ENCODE results near the gene CHMP2A. TPM values are rescaled to one million over a fixed set of nuclear protein-coding genes. Genes with fewer than 3 reads are reported as not detected.

The CHMP2A gene
- total RNA-seq, 1 donor from 2014 or later = 105 TPM

DNA sequence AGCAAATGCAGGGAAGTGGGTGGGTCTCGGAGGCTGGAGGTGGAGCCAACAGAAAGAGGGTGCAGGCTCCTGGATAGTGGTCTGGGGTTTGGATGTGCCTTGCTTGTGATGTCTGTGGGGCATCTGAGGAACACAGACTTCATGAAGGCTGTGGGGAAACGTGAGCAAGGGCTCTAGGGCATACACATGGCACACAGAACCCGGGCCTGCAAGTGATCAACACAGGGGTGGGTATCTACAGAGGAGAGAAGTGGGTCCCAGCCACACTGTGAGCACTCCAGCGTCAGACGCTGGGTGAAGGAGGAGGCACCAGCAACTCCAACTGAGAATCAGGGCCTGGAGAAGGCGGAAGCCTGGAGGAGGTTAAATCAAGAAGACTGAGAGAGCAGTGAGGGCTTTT is 8.9 kb upstream of the CHMP2A start:
- H3K27ac Mint-ChIP-seq = peak overlapping the region; percentile 26
- intact Hi-C loops (cut with micrococcal nuclease) = no loop called here
- peaks cover 33% of the 10 kb centered on the region for H3K4me1 Mint-ChIP-seq (ENCODE audit: low read depth)
- H3K9me3 Mint-ChIP-seq = no peaks in the 10 kb centered on the region
- H3K27me3 Mint-ChIP-seq (ENCODE audit: low read depth) = no peaks in the 10 kb centered on the region
- H3K4me3 Mint-ChIP-seq (ENCODE audit: low read depth) = peak overlapping the region; percentile 34
- DNase-seq (ENCODE audit: low spot score) = no peak
- H3K36me3 Mint-ChIP-seq (ENCODE audit: low read depth) = peaks cover 19% of the 10 kb centered on the region

DNA sequence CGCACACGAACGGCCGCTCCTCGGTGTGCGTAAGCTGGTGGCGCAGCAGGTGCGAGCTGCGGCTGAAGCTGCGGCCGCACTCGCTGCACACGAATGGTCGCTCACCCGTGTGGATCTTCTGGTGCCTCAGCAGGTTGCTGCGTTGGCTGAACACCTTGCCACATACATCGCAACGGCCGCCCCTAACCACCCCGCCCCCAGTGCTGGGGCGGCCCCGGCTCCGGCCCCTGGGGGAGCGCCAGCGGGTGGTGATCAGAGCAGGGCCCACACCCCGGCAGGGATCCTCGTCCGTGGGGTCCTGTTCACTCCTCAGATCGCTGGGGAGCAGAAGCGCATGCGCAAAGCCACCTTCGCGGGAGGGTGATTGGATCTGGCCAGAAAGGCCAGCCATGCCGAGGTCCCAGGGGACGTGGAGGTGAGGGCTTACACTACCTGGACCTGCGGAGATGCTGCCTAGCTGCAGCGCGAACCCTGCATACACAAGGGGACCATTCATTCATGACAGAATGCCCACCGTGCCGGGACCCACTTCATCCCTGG is 8.2 kb upstream of the CHMP2A start:
- H3K27ac Mint-ChIP-seq = peak overlapping the region; percentile 72
- peaks cover 16% of the 10 kb centered on the region for H3K36me3 Mint-ChIP-seq (ENCODE audit: low read depth)
- H3K4me3 Mint-ChIP-seq (ENCODE audit: low read depth) = peak overlapping the region; percentile 79
- H3K9me3 Mint-ChIP-seq = no peaks in the 10 kb centered on the region
- no peaks in the 10 kb centered on the region for H3K27me3 Mint-ChIP-seq (ENCODE audit: low read depth)
- no peak for DNase-seq (ENCODE audit: low spot score)
- H3K4me1 Mint-ChIP-seq (ENCODE audit: low read depth) = peaks cover 31% of the 10 kb centered on the region
- intact Hi-C loops (cut with micrococcal nuclease) = no loop called here

DNA sequence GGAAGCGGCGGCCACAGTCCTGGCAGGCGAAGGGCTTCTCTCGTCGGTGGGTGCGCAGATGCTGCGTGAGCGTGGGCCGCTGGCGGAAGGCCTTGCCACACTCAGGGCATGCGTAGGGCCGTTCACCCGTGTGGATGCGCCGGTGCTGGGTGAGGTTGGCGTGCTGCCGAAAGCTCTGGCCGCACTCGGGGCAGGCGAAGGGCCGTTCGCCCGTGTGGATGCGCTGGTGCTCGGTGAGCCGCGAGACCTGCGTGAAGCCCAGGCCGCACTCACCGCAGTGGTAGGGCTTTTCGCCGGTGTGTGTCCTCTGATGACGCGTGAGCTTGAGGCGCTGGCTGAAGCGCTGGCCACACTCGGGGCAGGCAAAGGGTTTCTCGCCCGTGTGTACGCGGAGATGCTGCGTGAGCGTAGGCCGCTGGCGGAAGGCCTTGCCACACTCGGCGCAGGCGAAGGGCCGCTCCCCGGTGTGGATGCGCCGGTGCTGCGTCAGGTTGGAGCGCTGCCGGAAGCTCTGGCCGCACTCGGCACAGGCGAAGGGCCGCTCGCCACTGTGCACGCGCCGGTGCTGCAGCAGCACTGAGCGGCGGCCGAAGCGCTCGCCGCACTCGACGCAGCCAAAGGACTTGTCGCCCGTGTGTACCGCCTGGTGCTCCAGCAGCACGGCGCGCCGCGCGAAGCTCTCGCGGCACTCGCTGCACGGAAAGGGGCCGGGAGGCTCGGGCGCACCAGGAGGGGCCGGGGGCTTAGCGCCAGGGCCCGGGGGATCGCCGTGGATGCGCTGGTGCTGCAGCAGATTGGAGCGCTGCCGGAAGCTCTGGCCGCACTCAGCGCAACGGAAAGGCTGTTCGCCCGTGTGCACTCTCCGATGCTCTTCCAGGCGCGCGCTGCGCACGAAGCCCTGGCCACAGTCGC is 7.5 kb upstream of the CHMP2A start:
- H3K9me3 Mint-ChIP-seq = no peaks in the 10 kb centered on the region
- intact Hi-C loops (cut with micrococcal nuclease) = no loop called here
- H3K36me3 Mint-ChIP-seq (ENCODE audit: low read depth) = peaks cover 21% of the 10 kb centered on the region
- peak overlapping the region; percentile 79 for H3K4me3 Mint-ChIP-seq (ENCODE audit: low read depth)
- H3K27me3 Mint-ChIP-seq (ENCODE audit: low read depth) = no peaks in the 10 kb centered on the region
- peaks cover 29% of the 10 kb centered on the region for H3K4me1 Mint-ChIP-seq (ENCODE audit: low read depth)
- DNase-seq (ENCODE audit: low spot score) = peak; percentile 46
- H3K27ac Mint-ChIP-seq = peak overlapping the region; percentile 72

DNA sequence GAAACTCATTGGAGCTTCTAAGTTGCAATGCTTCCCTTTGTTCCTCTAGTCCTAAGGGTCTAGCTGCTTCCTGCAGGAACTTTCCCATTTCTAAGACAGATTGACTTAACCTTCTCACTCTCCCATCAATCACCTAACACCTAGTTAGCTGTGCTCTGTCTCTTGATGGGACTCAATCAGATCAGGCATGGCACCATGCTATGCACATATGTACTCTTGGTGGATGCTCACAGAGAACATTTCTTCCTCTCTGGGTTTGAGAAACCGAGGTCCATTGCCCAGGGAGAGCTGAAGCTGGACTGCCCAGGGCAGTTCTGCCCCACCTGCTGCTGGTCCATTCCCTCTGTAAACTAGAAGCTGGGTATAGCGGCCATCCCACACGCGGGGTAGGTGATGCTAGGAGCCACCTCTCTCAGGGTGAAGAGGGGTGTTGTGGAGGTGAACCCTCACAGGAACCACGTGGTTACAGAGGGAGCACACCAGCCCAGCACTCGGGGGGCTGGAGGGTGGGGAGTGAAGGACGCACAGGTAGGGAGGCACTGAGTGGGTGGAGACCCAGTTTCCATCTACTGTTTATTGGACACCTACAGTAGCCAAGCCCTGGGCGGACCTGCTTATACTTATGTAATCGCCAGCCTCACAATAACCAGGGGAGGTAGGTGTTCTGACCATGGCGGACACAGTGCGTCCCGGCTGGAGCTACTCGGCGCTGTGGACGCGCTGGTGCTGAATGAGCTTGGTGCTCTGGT is 6.6 kb upstream of the CHMP2A start:
- Mint-ChIP-seq H3K27ac (peak overlapping the region; percentile 49), H3K4me3 (ENCODE audit: low read depth) (peak overlapping the region; percentile 79), H3K27me3 (ENCODE audit: low read depth) (no peaks in the 10 kb centered on the region), H3K9me3 (no peaks in the 10 kb centered on the region), H3K4me1 (ENCODE audit: low read depth) (peaks cover 36% of the 10 kb centered on the region), H3K36me3 (ENCODE audit: low read depth) (peaks cover 29% of the 10 kb centered on the region)
- no peak for DNase-seq (ENCODE audit: low spot score)
- intact Hi-C loops (cut with micrococcal nuclease) = no loop called here

DNA sequence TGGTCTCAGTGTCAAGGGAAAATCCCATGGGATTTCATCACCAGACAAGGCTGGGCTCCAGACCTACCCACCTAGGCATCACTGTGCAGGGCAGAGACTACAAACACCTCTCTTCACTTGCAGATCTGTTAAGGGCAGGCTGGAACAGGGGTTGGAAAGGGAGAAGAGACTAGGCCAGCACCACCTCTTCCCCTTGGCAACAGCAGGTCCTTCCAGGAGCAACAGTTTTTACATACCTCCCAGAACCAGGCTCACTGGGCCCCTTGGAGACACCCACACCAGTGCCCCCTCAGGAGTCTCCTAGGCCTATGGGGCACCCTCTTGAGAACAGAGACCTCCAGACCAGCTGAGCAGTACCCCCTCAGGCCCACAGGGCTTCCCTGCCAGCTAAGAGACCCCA is 6.0 kb upstream of the CHMP2A start:
- Mint-ChIP-seq H3K27me3 (ENCODE audit: low read depth) (no peaks in the 10 kb centered on the region), H3K9me3 (no peaks in the 10 kb centered on the region), H3K27ac (peak overlapping the region; percentile 99), H3K4me3 (ENCODE audit: low read depth) (peak overlapping the region; percentile 94), H3K36me3 (ENCODE audit: low read depth) (peaks cover 32% of the 10 kb centered on the region), H3K4me1 (ENCODE audit: low read depth) (peaks cover 42% of the 10 kb centered on the region)
- intact Hi-C loops (cut with micrococcal nuclease) = no loop called here
- no peak for DNase-seq (ENCODE audit: low spot score)

DNA sequence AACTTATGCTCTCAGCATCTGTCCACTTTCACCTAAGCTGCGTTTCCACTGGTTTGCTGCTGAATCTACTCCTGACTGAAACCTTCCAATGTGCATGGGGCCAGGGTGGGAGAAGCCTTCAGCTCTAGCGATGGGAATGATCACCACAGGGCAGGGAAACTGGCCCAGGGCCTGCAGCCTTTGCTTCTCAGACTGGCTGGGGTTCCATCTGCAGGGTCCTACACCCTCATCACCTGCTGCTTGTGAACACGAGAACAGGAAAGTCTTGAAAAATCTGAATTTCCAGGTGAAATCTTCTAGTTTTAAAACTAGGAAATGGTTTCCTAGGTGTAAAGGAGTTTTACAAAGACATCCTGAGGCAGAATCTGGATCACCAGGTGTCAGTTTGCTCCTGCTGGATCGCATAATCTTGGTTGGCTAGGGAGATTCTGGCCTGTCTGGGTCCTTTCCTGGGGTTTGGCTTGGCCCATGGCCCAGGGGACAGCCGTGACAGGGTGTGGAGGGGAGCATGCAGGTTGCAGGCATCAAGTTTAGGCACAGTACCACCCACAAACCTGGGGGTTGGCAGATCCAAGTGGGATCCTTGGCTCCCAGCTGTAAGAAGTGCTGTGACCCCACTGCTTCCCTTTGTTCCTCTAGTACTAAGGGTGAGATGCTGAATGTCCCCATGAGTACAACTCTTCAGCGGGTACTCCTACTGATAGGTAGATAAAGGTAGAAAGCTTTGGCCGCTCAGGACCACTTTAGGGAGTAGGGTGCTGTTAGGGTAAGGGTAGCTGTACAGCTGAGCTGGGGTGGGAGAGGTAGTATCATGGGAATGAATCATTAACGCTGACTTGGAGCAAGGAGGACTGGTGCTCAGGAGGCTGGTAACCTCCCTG is 5.3 kb upstream of the CHMP2A start:
- intact Hi-C loops (cut with micrococcal nuclease) = no loop called here
- no peak for DNase-seq (ENCODE audit: low spot score)
- peaks cover 39% of the 10 kb centered on the region for H3K36me3 Mint-ChIP-seq (ENCODE audit: low read depth)
- peak overlapping the region; percentile 99 for H3K27ac Mint-ChIP-seq
- H3K4me3 Mint-ChIP-seq (ENCODE audit: low read depth) = peak overlapping the region; percentile 94
- no peaks in the 10 kb centered on the region for H3K27me3 Mint-ChIP-seq (ENCODE audit: low read depth)
- no peaks in the 10 kb centered on the region for H3K9me3 Mint-ChIP-seq
- peaks cover 44% of the 10 kb centered on the region for H3K4me1 Mint-ChIP-seq (ENCODE audit: low read depth)

DNA sequence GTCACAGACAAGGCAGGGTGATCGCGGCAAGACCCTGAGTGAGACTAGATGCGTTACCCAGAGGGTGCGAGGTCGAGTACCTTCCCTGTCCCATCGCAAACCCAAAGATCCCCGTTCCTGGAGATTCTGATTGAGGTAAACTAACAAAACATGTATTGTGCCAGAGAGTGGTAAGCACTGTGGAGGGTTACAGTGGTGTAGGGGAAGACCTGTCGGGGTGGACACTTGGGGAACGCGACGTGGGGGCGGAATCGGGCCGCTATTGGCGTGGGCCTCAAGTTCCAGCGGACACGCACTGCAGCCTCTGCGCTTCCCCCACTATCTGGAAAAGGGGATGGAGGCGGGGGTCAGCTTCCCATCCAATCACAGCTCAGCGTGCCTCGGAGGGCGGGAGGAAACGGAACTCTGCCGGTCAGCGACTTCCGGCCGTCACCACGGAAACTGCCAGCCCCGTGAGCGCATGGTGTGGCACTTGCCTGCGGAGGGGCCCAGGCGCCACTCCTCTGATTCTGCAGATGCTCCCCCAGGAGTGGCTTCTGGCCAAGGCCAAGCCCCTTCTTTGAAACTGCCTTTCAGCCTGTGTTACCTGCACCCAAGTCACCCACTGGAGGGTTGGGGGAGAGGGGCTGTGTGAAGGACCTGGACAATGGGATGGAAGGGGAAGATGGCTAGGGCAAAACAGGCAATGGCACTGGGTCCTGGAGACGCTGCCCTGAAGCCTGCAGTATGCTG is 4.5 kb upstream of the CHMP2A start:
- DNase-seq (ENCODE audit: low spot score) = peak; percentile 65
- Mint-ChIP-seq H3K27ac (peak overlapping the region; percentile 99), H3K36me3 (ENCODE audit: low read depth) (peaks cover 47% of the 10 kb centered on the region), H3K27me3 (ENCODE audit: low read depth) (no peaks in the 10 kb centered on the region), H3K9me3 (no peaks in the 10 kb centered on the region), H3K4me1 (ENCODE audit: low read depth) (peaks cover 47% of the 10 kb centered on the region), H3K4me3 (ENCODE audit: low read depth) (peak overlapping the region; percentile 94)
- intact Hi-C loops (cut with micrococcal nuclease) = loop anchor here (1.0 kb wide), 2 partner anchors 14 to 40 kb away; partner anchors contain the start of genes MZF1 and ZBTB45

DNA sequence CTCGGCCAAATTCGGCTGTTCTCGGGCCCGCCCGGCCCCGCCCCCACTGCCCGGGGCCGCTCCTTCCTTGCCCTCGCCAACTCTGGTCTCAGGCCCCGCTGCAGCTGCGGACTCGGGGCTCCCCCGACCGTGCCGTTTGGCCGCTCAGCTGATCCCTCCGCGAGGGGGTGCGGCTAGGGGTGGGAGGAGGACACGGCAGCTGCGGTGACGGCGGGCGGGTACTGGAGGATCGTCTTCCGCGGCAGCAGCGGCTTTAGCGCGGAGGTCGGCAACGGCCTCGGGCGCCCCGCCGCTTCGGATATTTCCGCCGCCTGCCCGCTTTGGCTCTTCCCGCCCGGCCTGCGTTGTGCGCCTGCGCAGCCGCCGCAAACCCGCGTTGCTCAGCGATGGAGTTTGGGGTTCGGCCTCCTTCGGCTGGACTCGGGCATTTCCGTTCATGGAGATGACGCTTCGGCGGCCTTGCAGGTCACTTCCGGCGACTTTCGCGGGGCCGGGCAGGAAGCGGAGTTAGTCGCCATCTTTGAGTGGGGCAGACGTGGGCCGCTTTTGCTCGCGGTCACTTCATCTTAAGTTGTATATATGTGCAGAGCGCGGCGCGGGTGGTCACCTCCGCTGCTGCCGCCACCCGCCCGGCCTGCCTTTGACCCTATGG is 3.8 kb upstream of the CHMP2A start:
- Mint-ChIP-seq H3K36me3 (ENCODE audit: low read depth) (peaks cover 54% of the 10 kb centered on the region), H3K9me3 (no peaks in the 10 kb centered on the region), H3K4me1 (ENCODE audit: low read depth) (peaks cover 48% of the 10 kb centered on the region), H3K27me3 (ENCODE audit: low read depth) (no peaks in the 10 kb centered on the region), H3K27ac (peak overlapping the region; percentile 99), H3K4me3 (ENCODE audit: low read depth) (peak overlapping the region; percentile 94)
- DNase-seq (ENCODE audit: low spot score) = peak; percentile 100
- intact Hi-C loops (cut with micrococcal nuclease) = loop anchor here (1.0 kb wide), 3 partner anchors 15 to 44 kb away; partner anchors contain the start of genes MZF1 and ZBTB45

DNA sequence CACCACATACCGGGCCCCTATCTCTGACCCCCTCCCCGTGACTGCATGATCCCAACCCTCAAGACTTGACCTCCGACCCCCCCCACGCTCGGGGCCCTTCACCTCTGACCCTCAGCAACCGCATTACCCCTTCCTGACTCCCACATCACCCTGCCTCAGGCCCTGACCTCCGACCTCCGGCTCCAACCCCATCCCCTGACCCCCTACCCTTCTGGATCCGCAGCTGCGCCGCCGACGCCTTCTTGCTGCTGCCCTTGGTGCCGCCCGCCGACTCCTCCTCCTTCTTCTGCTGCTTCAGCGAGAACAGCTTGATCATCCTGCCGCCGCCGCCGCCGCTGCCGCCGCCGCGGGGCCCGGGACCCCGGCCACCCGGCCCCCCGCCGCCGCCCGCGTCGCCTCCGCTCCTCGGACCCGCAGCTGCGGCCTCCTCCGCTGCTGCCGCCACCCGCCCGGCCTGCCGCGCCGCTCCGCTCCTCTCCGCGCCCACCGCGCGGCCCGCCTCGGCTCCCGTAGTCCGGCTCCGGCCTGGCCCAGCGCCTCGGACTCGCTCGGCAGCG is 3.2 kb upstream of the CHMP2A start, which contains the start of gene UBE2M:
Gene UBE2M (minus strand): TSS at position 546 of the 557 bp plus-strand sequence. CDS start 230 bp downstream, at position 316.
- no peaks in the 10 kb centered on the region for H3K27me3 Mint-ChIP-seq (ENCODE audit: low read depth)
- H3K4me1 Mint-ChIP-seq (ENCODE audit: low read depth) = peaks cover 44% of the 10 kb centered on the region
- no peaks in the 10 kb centered on the region for H3K9me3 Mint-ChIP-seq
- peaks cover 53% of the 10 kb centered on the region for H3K36me3 Mint-ChIP-seq (ENCODE audit: low read depth)
- peak within 1 kb of the TSS; percentile 99 for H3K27ac Mint-ChIP-seq
- no peak for DNase-seq (ENCODE audit: low spot score)
- peak within 1 kb of the TSS; percentile 94 for H3K4me3 Mint-ChIP-seq (ENCODE audit: low read depth)
- intact Hi-C loops (cut with micrococcal nuclease) = loop anchor here (1.0 kb wide), 1 partner anchor 44 kb away; no protein-coding TSS in a partner anchor

DNA sequence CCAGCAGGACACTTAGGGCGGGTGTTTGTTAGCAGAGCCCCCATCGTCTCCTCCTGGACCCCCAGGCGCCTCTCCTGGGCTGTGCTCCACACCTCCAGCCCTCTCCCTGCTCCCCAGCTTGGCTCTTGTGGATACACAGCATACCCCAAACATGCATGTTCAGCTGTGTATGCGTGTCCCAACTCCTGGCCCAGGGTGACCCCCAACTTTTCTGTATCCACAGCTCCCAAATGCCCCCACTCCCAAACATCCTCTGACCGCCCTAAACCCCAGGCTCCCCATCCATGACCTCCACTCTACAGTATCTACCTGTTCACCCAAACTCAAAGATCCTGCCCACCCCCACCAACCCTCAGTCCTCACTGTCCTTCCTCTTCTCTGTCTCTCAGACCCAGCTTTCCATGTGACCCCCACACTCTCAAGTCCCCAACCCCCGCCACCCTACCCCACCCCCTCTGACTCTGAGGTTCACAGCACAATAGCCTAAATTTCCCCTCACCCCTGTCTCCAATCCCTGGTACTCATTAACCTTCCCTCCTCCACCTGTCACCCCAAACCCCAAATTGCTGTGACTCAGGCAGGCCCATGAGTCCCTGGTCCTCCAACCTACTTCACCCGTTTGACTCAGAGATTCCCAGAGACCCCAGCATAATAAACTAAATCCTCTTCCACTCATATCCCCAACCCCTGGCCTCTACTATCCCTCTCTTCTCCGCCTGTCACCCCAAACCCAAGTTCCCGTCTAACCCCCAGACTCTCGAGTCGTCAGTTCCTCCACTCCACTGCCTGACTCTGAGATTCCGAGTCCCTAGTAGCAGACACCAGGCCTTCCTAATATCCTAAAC is 2.5 kb upstream of the CHMP2A start:
- intact Hi-C loops (cut with micrococcal nuclease) = loop anchor here (1.0 kb wide), 1 partner anchor 43 kb away; no protein-coding TSS in a partner anchor
- H3K4me3 Mint-ChIP-seq (ENCODE audit: low read depth) = peak overlapping the region; percentile 94
- H3K36me3 Mint-ChIP-seq (ENCODE audit: low read depth) = peaks cover 58% of the 10 kb centered on the region
- no peaks in the 10 kb centered on the region for H3K9me3 Mint-ChIP-seq
- H3K4me1 Mint-ChIP-seq (ENCODE audit: low read depth) = peaks cover 46% of the 10 kb centered on the region
- DNase-seq (ENCODE audit: low spot score) = no peak
- peak overlapping the region; percentile 96 for H3K27ac Mint-ChIP-seq
- no peaks in the 10 kb centered on the region for H3K27me3 Mint-ChIP-seq (ENCODE audit: low read depth)
